Ovary (tissue), 10 donors: ENCODE results near the gene PYGO1. TPM values are rescaled to one million over a fixed set of nuclear protein-coding genes. Genes with fewer than 3 reads are reported as not detected.
A peak's percentile ranks its signal among the peaks of the same experiment; 100 is the strongest.

ENCODE experiments used
- DNase-seq, 5 donors: peaks; one replicate each; pipeline ENCODE4 v3.0.0-alpha.2; 2019 to 2020
- H3K27ac ChIP-seq, 2 donors: fragments of 200-600 bp; one replicate each; pipeline versions ENCODE4 v1.5.1 to v1.8.0; 2019 to 2022
- H3K27me3 ChIP-seq: fragments of 200-600 bp; one replicate; pipeline ENCODE4 v1.8.0; 2022
- H3K36me3 ChIP-seq: fragments of 200-600 bp; sonication (generic); one replicate; pipeline ENCODE4 v1.5.1; 2019
- H3K4me1 ChIP-seq: one replicate; pipeline ENCODE4 v1.8.1; 2013; ENCODE audit warnings: mild to moderate bottlenecking, moderate library complexity; ENCODE audit not compliant: insufficient read depth
- H3K4me3 ChIP-seq: fragments of 200-600 bp; sonication (generic); one replicate; pipeline ENCODE4 v1.5.1; 2017
- H3K9me3 ChIP-seq, 2 donors: fragments of 200-600 bp in 1 of 2; sonication (generic) in 1 of 2; one replicate each; pipeline versions ENCODE4 v1.5.1 to v1.8.1; 2013 to 2019; ENCODE audit warnings: mild to moderate bottlenecking in 1 of 2, moderate library complexity in 1 of 2
- EP300 ChIP-seq: sonication (generic); formaldehyde crosslinking; IDR thresholded peaks from one replicate; pipeline ENCODE4 v1.6.1; 2017; ENCODE audit warnings: antibody characterized with exemption
- POLR2A ChIP-seq: fragments of 450-650 bp; IDR thresholded peaks from one replicate; pipeline ENCODE4 v1.6.1; 2017; ENCODE audit warnings: antibody characterized with exemption, mild to moderate bottlenecking, moderate library complexity
- WGBS, 3 donors: extraction: QIAGEN DNeasy Blood & Tissue Kit in 1 of 3; methylation state at CpG; one replicate each; pipeline versions ENCODE4 v1.1.5 to v1.1.7; 2013 to 2017; 5-methylcytosine and 5-hydroxymethylcytosine counted together
- intact Hi-C, 4 donors: fragments of 100-400 bp; cut with DNase I; formaldehyde crosslinking; loops; one replicate each; pipeline versions ENCODE4 v1.11.0 to v1.15.1; 2022 to 2023
- long read RNA-seq, 3 donors: library from polyadenylated mRNA in 2 of 3; unstranded in 2 of 3; transcript quantifications; one replicate each; pipeline ENCODE4 v2.0.0 and lab custom pipeline, GENCODE V29; 2021 to 2026
- polyA plus RNA-seq, 2 donors: library from polyadenylated mRNA; stranded (reverse); fragments of 200-250 nt in 1 of 2; fragments of 350-450 nt in 1 of 2; fragmentation: Illumina TruSeq in 1 of 2; extraction: RNeasy Lipid Tissue Mini Kit (QIAGEN cat#74804) in 1 of 2; gene quantifications; one replicate each; pipeline ENCODE4 v1.2.3, GENCODE V29; 2013 to 2014
- total RNA-seq, 7 donors: library from RNA; depleted of rRNA in 2 of 7; stranded (reverse); fragments of >200 nt in 2 of 7; fragmentation: NEBNext Ultra II Directional in 3 of 7; extraction: Animal tissue kit (Norgen Biotek cat#: 25700) in 3 of 7; gene quantifications; one replicate each; pipeline versions ENCODE4 v1.1.0 to v1.2.4, GENCODE V29; 2016 to 2023
- TF ChIP-seq, protein P1 (sequence below), 3 donors: fragments of 450-650 bp in 2 of 3; fragments of 200-600 bp in 1 of 3; IDR thresholded peaks; one replicate each; pipeline versions ENCODE4 v1.5.1 to v1.8.0; 2016 to 2022; ENCODE audit warnings: antibody characterized with exemption in 3 of 3, mild to moderate bottlenecking in 1 of 3
- donor health status: DM: no; HTN: no; CAD: no; lungs with moderate emphysema.
- donor health status: DM: no; HTN: no; CAD: no.
- donor health status: Bipolar disorder and iron deficiency.
- donor health status: DM: yes; HTN: yes; CAD: no.
- donor health status: DM: no; HTN: no; CAD: no.
- donor health status: DM: yes; HTN: yes; CAD: no.

PYGO1 gene, protein sequence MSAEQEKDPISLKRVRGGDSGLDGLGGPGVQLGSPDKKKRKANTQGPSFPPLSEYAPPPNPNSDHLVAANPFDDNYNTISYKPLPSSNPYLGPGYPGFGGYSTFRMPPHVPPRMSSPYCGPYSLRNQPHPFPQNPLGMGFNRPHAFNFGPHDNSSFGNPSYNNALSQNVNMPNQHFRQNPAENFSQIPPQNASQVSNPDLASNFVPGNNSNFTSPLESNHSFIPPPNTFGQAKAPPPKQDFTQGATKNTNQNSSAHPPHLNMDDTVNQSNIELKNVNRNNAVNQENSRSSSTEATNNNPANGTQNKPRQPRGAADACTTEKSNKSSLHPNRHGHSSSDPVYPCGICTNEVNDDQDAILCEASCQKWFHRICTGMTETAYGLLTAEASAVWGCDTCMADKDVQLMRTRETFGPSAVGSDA
- total RNA-seq = 10 to 100 TPM; 10.3 to 31.1 (median 24.1) TPM
- polyA plus RNA-seq = 1 to 10 TPM; 4.0 to 8.6 TPM
- long read RNA-seq, donor 1, partial matches to known transcripts = 0 of 2 reads
- long read RNA-seq, donor 1, other reads (novel, unspliced or antisense) = 1 of 2 reads
- long read RNA-seq, donor 2, partial matches to known transcripts = 0 of 2 reads
- long read RNA-seq, donor 2, other reads (novel, unspliced or antisense) = 0 of 2 reads
- long read RNA-seq, donor 3, full-length matches to known transcripts = 18 of 25 reads
- long read RNA-seq, donor 3, partial matches to known transcripts = 0 of 25 reads
- long read RNA-seq, donor 3, other reads (novel, unspliced or antisense) = 7 of 25 reads

- TF ChIP-seq POLR2A (peak; percentile 10), EP300 (no peak)
- TF ChIP-seq, protein P1, sequence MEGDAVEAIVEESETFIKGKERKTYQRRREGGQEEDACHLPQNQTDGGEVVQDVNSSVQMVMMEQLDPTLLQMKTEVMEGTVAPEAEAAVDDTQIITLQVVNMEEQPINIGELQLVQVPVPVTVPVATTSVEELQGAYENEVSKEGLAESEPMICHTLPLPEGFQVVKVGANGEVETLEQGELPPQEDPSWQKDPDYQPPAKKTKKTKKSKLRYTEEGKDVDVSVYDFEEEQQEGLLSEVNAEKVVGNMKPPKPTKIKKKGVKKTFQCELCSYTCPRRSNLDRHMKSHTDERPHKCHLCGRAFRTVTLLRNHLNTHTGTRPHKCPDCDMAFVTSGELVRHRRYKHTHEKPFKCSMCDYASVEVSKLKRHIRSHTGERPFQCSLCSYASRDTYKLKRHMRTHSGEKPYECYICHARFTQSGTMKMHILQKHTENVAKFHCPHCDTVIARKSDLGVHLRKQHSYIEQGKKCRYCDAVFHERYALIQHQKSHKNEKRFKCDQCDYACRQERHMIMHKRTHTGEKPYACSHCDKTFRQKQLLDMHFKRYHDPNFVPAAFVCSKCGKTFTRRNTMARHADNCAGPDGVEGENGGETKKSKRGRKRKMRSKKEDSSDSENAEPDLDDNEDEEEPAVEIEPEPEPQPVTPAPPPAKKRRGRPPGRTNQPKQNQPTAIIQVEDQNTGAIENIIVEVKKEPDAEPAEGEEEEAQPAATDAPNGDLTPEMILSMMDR (IDR thresholded peaks at IDR 0.05) = no peak
- Histone ChIP-seq H3K4me1 (peaks cover 5% of the 10 kb centered on the region), H3K36me3 (no peaks in the 10 kb centered on the region), H3K9me3 (no peaks in the 10 kb centered on the region), H3K4me3 (peak within 1 kb of the TSS; percentile 70), H3K27ac (peak within 1 kb of the TSS; percentile 94 to 97), H3K27me3 (no peaks in the 10 kb centered on the region)
- 0 to 1% (median 1%) methylated on average over 54 to 106 of the region's 107 CpGs for WGBS, 3 donors
- DNase-seq = peak; percentile 59 to 79 (median 71)
- intact Hi-C loops = no loop called here
Measured at GRCh38 chr15:55588070-55588814, at the start of gene PYGO1. TSS of gene PYGO1 (minus strand) at chr15:55588345. CDS start at chr15:55587883, 462 bp downstream.

- intact Hi-C loops = no loop called here
- Histone ChIP-seq H3K27me3 (no peaks in the 10 kb centered on the region), H3K9me3 (no peaks in the 10 kb centered on the region), H3K36me3 (no peaks in the 10 kb centered on the region), H3K4me3 (no peak overlapping the region), H3K4me1 (no peaks in the 10 kb centered on the region), H3K27ac (no peak overlapping the region)
- TF ChIP-seq, protein P1 (IDR thresholded peaks at IDR 0.05) = no peak
- TF ChIP-seq EP300 = no peak
- no peak for TF ChIP-seq POLR2A
- no peak for DNase-seq
- WGBS, 3 donors = 94 to 95% (median 94%) methylated on average over 3 of the region's 3 CpGs
Measured at GRCh38 chr15:55637086-55637485, 48.9 kb upstream of the PYGO1 start.

GRCh38 chr15:55633731-55634130 lies 45.6 kb upstream of the PYGO1 start:
- Histone ChIP-seq H3K36me3 (no peaks in the 10 kb centered on the region), H3K4me1 (no peaks in the 10 kb centered on the region), H3K27ac (no peak overlapping the region), H3K4me3 (no peak overlapping the region), H3K27me3 (no peaks in the 10 kb centered on the region), H3K9me3 (no peaks in the 10 kb centered on the region)
- intact Hi-C loops = no loop called here
- WGBS, 3 donors = 89 to 92% (median 89%) methylated on average over 1 of the region's 1 CpG
- TF ChIP-seq POLR2A = no peak
- TF ChIP-seq, protein P1 (IDR thresholded peaks at IDR 0.05) = no peak
- no peak for TF ChIP-seq EP300
- DNase-seq = no peak

GRCh38 chr15:55632434-55632833 lies 44.3 kb upstream of the PYGO1 start:
- Histone ChIP-seq H3K4me3 (no peak overlapping the region), H3K27ac (no peak overlapping the region), H3K9me3 (no peaks in the 10 kb centered on the region), H3K4me1 (no peaks in the 10 kb centered on the region), H3K36me3 (no peaks in the 10 kb centered on the region), H3K27me3 (no peaks in the 10 kb centered on the region)
- WGBS, 3 donors = 93 to 96% (median 95%) methylated on average over 2 of the region's 2 CpGs
- intact Hi-C loops = no loop called here
- DNase-seq = no peak
- TF ChIP-seq, protein P1 (IDR thresholded peaks at IDR 0.05) = no peak
- TF ChIP-seq EP300 (no peak), POLR2A (no peak)
